Fibroblast of the conjunctiva (primary cell): Measurements from ENCODE around the gene RIMS4.

Experiments used
- DNase-seq: peaks from one replicate; pipeline ENCODE4 v3.0.0-alpha.2; 2010; ENCODE audit warnings: low read depth

RIMS4 gene

DNA sequence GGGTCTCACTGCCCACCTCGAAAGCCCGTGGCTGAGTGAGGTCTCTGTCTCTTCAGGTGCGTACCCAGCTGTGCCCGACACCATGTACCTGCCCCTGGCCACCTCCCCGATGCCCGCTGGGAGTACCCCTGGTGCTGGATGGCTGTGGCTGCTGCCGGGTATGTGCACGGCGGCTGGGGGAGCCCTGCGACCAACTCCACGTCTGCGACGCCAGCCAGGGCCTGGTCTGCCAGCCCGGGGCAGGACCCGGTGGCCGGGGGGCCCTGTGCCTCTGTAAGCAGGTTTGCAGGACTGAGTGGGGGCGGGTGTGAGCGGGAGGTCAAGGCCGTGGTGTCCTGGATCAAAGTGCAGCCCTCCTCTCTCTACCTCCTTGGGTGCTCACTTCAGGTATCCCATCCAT is 90.5 kb downstream of the RIMS4 start:
- no peak for DNase-seq

DNA sequence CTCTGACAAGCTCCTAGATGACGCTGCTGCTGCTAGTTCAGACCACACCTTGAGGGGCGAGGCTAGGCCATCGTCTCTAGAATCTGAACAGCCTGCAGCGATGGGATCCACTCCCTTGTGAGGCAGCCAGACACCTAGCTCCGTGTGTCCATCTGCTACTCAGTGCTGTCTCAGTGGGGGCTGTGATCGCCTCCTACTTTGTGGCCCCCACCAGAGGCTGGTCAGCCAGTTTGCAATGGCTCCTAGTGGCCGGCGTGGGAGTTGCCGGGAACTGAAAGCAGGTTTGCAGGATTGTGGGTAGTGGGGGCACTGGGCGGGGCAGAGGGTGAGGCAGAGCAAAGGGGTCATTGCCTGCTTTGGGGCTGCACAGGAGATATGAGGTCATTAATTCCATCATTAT is 92.4 kb downstream of the RIMS4 start:
- DNase-seq = no peak

DNA sequence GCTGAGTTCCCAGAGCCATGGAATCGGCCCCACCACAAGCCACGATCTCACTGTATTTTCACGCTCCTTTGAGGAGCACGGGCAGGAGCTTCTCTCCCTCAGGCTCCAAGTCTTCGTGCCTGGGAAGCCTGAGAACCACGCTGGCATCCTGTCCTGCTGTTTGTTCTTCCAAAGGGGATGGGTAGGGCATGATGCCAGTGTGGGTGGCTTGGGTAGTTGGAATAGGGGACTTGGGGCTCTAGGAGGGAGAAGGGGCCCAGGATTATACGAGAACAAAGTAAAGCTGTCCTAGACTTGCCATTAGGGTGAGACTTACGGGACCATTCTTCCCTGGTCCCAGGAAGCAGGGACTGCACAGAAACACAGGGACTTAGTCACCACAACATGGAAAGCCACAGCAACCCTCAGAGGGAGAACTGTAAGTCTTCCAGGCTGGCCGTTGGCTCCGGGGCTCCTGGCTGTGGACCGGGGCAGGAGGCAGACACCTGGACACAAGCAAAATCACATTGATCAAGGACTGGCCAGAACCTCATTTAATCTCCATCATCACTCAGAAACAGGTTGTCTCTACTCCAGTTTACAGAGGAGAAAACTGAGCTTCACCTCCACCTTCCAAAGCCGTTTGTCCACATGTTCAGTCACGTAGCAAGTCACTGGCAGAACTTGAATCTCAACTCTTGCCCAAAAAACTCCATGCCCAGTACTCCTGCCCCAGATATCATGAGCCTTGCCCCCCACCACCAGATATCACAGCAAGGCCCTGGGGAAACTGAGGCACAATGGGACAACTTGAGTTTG is 93.8 kb downstream of the RIMS4 start:
- DNase-seq = no peak

DNA sequence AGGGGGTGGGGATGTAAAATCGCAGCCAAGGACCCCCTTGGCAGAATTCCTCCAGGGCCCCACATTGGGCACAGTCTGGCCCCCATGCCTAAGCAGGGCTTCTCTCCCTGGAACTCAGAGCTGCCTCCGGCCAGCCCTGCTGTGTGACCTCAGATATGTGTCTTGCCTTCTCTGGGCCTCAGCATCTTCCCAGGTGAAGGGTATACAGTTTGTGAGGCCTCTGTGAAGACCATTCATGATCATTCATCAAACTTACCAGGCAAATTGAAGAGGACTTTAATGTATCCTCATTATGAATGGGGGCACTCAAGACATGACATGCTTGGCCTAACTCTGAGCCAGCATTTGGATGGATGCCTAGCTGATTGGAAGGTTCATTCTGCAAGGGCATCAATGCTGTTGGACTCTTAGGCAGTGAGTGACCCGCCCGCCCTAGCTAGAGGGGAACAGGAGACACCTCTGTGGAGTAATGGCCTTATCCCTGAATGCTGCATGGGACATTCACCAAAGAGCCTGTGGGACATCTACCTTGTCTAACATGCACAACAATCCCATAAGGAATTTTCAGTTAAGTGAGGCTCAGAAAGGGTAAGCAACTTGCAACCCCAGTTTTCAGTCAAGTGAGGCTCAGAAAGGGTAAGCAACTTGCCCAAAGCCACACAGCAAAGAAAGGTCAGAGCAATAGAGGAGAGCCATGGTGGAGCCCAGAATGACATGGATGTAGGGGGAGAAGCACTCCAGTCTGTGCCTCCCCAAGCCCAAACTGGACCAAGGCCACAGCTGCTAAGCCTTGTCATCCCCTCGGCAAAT is 94.6 kb downstream of the RIMS4 start:
- DNase-seq = no peak

DNA sequence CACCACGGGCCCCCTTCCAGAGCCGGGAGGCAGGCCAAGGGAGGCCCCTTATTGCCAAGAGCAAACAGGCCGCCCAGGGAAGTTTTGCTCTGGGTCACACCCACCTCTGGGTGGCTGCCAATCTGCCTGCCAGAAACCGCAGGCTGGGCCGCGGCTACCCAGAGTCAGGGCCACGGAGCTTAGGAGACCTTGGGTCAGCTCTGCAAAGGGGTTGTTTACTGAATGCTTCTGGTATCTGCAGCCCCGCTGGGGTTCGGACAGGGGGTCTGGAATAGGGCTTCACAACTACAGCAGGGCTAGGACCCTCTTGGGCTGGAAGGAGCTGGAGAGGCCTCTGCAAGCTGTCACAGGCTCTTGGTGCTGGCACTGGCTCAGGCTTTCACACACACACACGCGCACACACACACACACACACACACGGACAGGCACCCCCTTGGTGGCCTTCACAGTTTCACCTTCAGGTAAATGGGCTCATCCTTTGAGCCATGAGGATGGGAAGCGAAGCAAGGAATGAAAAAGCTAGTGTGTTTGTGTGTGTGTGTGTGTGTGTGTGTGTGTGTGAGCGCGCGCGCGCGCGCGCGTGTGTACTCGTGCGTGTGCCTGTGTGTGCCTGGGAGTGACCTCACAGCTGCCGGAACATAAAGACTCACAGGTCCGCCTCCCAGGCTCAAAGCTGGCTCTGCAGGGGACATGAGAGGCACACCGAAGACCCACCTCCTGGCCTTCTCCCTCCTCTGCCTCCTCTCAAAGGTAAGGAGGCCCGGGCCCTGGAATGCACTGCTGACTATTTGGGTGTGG is 95.4 kb downstream of the RIMS4 start, which contains the start of gene CCN5:
Gene CCN5 (plus strand): TSS at position 669 of the 798 bp plus-strand sequence. CDS start 22 bp downstream, at position 691.
- DNase-seq = peak; percentile 81

DNA sequence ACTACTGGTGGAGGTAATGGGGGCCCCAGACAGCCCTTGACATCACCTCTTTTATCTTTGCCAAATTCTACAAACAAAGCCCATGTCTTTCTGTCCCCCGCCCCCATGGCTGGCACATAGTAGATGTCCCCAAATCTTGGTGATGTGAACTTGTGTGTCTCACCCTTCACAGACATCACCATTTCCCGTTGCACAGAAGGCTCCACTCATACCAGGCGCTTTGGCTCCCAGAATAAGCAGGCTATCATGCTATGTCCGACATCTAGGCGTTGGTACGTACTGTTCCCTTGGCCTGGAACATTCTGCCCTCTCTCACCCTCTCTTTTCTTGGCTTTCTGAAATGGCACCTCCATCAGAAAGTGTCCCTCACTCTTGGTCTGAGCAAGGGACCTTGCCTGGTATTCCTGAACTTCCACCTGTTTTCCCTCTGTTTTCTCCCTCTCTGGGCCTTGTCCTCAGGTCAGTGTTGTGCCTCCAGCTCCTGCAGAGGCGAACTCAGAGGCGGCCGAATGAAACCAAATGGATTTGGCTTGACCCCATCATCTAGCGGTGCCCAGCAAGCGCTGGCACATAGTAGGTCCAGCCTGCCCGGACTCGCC is 96.1 kb downstream of the RIMS4 start:
- DNase-seq = no peak

DNA sequence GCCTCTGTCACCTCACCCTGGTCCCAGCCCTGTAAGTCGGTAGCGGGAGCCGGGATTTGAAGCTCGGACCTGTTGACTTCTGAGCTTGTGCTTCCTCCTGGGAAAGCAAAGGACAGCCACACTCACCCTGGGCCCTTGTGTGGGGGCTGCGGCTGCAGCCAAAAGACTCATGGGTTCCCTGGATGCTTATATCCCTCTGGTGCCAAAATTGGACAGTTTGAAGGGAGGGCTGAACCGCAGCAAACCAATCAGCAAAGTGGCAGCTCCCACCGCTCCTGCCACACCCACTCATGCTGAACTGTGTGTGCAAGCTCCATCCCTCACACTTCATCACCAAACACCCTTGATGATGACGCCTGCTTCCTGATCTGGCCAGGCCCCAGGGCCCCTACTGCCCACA is 99.1 kb downstream of the RIMS4 start:
- DNase-seq = no peak

DNA sequence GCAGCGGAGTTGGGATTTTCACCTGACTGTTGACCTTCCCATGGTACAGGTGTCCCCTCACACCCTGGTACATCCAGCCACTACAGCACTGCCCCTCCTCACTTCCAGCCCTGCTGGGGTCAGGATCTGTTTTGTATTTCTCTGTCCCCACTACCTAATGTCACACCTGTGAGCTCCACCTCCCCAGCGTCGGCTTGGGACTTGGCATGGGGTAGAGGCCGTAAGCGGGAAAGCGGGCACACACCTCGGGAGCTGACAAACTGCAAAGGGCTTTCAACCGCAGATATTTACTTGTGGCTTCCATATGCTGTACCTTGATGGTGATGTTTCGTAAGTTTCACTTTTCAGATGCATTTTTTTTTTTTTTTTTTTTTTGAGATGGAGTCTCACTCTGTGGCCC is 100.5 kb downstream of the RIMS4 start:
- no peak for DNase-seq

DNA sequence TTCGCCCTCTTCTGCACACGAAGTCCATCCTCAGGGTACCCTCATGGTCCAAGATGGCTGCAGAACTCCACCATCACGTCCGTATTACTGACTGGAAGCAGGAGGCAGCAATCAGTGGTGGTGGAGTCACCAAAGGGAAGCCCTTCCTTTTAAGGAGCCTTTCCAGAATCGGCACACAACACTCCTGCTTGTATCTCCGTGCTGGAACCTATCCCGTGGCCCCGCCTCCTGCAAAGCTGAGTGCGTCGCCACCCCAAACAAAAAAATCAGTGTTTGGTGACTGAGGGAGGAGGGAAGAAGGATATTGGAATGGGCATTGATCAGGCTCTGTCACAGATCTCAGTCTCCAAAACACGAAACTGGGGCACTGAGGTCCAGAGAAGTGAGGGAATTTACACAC is 101.0 kb downstream of the RIMS4 start:
- DNase-seq = no peak

DNA sequence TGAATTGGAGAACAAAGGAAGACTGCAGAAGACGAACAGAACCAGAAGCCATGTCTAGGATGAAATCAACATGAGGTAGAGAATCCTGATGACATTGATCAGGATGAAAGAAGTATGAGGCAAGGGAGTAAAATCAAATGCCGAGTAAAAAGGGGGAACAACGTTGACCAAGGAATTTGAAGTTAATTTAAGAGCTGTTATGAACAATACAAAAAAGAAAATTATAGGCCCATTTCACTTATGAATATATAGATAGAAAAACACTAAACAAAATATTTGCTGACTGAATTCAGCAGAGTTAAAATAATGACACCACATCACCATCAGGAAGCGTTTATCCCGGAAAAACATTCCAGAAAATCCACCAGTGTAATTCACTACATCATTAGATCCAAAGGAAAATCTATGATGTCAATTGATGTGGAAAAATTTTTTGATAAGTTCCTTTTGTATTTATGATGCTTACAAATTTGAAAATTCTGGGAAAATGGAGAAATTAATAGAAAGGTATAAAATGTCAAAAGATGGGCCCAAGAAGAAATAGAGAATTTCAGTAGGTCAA is 103.2 kb downstream of the RIMS4 start:
- DNase-seq = no peak

DNA sequence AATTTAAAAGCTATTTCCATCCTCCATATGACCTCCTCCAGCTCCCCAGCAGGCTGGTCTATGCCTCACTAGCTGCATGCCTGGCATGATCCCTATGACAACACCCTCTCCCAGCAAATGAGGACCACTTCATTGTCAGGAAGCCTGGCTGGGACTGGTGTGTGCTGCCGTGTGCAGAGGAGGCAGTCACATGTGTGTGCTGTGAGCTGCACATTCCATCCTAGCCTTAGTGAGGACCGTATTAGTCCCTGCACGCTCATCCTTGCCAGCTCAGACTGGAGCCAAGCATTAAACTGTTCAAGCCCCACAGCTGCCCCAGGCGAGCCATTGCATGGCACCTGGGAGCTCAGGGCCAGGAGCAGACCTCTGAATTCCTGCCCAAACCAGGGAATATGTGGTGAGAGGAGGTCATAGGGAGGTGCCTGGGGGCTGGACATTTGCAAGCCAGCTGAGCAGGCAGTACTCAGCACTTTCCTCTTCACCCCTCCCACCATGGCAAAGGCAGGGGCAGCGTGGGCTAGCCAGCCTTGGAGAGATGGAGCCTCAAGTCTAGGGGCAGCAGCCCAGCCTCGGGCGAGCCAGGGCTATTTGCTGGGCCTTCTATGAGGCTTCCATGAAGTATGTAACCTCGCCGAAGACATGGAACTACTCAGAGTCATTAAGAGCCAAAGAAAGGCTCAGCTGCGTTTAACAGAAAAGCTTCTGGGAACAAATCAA is 103.9 kb downstream of the RIMS4 start:
- DNase-seq = peak; percentile 87

DNA sequence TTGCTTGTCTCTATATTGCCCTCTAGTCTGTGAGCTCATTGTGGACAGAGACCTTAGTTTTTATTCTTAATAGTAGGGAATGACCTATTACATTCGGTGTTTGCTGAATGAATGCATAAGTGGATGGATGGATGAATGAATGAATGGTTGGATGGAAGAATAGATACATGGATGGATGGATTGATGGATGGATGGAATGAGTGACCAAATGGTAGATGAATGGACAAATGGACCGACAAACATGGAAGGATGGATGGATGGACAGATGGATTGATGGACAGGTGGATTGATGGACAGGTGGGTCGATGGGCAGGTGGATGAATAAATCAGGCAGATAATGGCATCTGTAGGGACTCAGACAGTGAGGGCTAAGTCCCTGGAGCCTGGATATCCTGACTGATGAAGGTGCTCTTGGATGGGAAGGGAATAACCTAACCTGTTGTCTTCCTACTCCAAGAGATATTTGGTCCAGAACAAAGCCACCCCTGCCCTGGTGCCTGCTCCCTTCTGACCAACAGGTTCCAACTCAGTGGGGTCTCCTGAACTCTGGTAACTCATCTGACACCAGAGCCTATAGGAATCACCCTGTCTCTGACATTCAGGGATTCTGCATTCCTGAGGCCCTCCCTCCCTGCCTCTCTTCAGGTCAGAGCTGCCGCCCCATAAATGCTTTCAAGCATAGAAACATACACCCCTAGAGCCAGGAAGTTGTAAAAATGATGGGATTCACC is 104.8 kb downstream of the RIMS4 start:
- no peak for DNase-seq

DNA sequence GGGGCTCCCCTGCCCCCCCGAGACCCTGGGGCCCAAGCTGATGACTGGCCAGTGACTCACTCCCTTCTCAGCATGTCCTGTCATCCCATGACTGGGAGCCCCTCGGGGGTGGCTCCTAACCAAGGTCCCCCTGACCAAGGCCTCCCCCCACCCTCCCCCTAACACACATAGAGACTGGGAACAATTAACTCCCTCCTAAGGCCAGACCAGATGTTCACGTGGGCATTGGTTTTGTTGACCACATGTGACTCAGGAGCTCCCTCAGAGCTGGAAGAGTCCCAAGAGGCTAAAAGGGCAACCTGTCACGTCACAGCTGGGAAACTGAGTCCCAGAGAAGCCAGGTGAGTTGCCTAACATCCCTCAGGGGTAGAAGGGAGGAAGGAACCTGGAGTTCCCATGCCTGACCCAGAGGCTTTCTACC is 105.8 kb downstream of the RIMS4 start:
- DNase-seq = peak; percentile 78

DNA sequence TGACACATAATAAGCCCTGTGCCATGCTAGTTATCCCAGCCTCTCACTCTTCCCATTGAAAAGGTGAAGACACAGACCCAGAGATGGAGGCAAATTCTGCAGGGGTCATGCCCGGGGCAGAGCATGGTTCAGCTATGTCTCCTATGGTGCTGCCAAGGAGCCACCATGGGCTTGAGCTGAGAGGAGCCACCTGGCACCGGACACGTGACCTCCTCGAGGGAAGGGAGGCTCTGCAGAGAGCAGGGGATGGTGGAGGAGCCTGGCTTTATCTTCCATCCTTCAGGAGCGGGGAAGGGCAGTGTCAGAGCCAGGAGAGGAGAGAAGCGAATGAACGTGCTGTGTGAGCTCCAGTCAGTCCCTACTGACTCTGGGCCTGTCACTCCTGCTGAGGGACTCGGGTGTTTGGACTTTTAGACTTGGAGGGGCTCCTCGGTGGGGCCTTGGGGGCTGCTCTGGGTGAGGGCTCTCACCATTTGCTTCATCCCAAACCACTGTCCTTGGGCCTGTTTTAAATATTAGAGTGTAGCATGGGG is 106.3 kb downstream of the RIMS4 start:
- no peak for DNase-seq

DNA sequence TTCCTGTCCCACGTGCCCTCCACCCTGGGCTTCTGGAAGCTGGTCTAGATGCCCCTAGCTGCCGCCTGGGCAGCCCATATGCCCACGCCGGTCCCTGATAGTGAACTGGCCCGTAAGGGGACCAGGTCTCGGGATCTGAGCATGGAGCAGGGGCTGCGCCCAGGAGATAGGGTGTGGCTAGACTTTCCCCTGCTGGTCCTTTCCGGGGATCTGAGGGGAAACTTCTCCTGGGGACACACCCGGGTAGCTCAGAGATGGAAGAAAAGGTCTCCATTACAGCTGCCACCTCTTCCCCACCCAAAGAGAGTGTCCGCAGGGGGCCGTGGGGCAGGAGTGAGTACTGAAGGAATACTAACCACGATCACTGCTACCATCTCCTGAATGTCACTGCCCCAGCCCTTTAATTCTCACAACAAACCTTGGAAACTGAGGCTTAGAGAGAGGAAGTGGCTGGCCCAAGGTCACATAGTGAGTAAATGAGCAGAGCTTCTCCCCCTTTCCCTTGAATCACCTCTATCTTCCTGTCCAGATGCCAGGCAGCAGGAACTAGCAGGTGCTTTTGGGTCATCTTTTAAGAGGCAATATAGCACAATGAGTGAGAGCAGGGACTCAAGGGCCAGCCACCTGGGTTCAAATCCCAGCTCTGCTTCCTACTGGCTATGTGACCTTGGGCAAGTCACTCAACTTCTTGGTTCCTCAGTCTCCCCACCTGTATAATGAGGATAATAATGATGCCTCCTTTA is 107.0 kb downstream of the RIMS4 start:
- no peak for DNase-seq

DNA sequence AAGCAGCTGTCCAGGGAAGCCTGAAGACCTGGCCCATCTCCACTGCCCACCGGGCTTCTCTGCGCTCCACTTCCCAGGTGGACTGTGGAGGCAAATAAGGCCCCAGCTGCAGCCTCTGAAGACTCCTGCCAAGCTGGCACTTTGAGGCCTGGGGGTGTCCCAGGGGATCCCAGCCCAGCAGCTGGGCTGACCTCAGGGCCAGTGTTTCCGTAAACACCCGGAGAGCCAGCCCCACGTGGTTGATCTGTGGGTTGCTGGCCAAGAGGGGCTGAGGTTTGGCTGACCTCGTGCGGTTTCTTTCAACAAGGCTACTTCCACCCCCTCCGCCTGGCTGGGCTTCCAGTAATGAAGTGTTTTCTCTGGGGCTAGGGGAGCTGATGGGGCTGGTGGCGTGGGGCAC is 107.6 kb downstream of the RIMS4 start:
- peak; percentile 97 for DNase-seq

DNA sequence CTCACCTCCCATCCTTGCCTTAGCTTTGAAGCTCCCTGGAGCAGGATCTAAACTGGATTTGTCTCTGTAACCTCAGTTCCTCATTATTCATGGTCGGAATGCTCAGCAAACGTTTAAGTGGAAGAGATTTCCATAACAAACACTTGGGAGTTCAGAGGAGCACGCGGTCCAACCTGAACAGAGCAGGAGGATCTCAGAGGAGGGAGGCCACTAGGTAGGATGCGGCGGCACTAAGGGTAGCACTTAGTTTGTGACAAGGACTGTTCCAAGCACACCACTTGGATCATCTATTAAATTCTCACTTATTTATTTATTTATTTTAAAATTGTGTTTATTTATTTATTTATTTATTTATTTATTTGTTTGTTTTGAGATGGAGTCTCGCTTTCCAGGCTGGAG is 108.5 kb downstream of the RIMS4 start:
- DNase-seq = no peak
